Measurements from ENCODE around the gene HOXC13.

Gene HOXC13

DNA sequence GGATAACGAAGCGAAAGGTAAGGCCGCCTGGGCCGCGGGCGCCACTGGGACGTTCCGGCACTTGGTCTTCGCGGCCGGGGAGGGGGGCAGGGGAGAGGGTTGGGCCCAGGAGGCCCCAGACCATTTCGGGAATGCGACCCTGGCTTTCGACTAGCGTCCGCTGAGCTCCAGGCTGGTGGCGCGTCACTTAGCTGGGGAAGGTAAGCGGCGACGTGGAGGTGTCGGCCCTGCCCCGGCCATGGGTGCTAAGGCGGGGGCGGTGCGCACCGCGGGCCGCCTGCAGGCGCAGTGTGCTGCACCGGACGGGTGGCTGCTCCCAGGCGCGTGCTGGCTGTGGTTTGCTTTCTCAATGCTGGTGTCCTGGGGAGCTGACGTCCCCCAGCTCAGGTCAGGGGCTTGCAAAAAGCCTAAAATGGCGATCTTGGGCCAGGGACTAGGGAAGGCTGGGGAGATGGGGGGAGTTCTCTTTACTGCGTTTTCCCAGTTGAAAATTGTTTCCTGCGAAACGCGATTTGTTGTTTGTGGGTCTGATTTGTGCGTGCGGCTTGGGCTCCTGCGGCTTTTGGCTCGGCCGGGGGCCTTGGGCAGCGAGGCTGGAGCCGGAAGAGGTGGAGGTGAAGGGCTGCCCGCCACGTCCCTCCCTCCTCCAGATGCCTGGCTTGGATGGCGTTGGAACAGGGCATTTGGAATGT is 47.5 kb downstream of the HOXC13 start:
- Histone ChIP-seq H3K27ac (no peak overlapping the region), H3K9me3 (no peaks in the 10 kb centered on the region), H3K36me3 (no peaks in the 10 kb centered on the region), H3K4me3 (ENCODE audit: low read depth in 1 of 2, low read length in 1 of 2) (no peak overlapping the region), H3K4me1 (ENCODE audit: control insufficient read depth in 1 of 2, insufficient read depth in 1 of 2, low read depth in 1 of 2, low read length in 1 of 2) (peaks cover 17 to 31% of the 10 kb centered on the region in 2 experiments), H3K27me3 (peaks cover 100% of the 10 kb centered on the region)
- TF ChIP-seq, protein P1, sequence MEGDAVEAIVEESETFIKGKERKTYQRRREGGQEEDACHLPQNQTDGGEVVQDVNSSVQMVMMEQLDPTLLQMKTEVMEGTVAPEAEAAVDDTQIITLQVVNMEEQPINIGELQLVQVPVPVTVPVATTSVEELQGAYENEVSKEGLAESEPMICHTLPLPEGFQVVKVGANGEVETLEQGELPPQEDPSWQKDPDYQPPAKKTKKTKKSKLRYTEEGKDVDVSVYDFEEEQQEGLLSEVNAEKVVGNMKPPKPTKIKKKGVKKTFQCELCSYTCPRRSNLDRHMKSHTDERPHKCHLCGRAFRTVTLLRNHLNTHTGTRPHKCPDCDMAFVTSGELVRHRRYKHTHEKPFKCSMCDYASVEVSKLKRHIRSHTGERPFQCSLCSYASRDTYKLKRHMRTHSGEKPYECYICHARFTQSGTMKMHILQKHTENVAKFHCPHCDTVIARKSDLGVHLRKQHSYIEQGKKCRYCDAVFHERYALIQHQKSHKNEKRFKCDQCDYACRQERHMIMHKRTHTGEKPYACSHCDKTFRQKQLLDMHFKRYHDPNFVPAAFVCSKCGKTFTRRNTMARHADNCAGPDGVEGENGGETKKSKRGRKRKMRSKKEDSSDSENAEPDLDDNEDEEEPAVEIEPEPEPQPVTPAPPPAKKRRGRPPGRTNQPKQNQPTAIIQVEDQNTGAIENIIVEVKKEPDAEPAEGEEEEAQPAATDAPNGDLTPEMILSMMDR (IDR thresholded peaks at IDR 0.05) = no peak

DNA sequence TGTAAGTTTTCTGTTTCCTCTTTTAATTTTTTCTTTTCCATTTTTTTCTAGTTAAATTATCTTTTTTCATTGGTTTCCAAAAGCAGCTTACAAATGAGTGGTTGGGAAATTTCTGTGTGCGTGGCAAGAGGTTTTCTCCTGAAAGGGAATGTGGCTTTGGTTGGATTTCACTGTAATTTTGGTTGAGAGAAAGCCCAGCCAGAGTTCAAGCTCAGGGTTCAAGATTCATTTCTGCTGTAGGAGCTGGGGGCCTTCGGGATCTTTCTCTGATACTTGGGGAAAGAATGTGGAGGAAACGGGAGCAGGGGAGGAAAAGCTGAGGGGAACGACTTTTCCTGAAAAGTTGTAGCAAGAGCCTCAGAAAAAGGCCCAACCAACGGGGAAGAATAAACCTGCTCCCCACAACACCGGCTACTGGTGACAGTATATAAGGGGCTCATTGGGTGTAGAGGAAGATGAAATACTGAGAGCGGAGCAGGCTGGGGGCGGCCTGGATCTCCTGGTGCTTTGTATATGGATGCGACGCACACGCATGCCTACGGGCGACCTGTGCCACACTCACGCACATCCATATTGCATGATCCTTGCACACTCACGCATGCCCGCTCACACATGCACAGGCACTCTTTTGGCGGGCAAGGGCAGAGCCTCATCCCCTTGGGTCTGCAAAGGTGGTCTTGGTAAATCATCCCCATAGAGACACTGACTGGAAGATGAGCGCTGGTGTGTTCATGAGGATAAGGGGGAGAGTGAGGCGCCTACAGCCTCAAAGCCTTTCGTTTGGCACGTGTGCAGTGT is 48.3 kb downstream of the HOXC13 start:
- Histone ChIP-seq H3K4me3 (ENCODE audit: low read depth in 1 of 2, low read length in 1 of 2) (no peak overlapping the region), H3K9me3 (no peaks in the 10 kb centered on the region), H3K27ac (no peak overlapping the region), H3K36me3 (no peaks in the 10 kb centered on the region), H3K4me1 (ENCODE audit: control insufficient read depth in 1 of 2, insufficient read depth in 1 of 2, low read depth in 1 of 2, low read length in 1 of 2) (peaks cover 17 to 31% of the 10 kb centered on the region in 2 experiments), H3K27me3 (peaks cover 100% of the 10 kb centered on the region)
- TF ChIP-seq, protein P1 (IDR thresholded peaks at IDR 0.05) = no peak

GRCh38 chr12:53987787-53988230 is 49.2 kb downstream of the HOXC13 start:
- TF ChIP-seq, protein P1 (IDR thresholded peaks at IDR 0.05) = no peak
- H3K27me3 ChIP-seq = peaks cover 100% of the 10 kb centered on the region
- no peaks in the 10 kb centered on the region for H3K9me3 ChIP-seq
- H3K4me3 ChIP-seq (ENCODE audit: low read depth in 1 of 2, low read length in 1 of 2) = no peak overlapping the region
- no peak overlapping the region for H3K27ac ChIP-seq
- peaks cover 17 to 31% of the 10 kb centered on the region in 2 experiments for H3K4me1 ChIP-seq (ENCODE audit: control insufficient read depth in 1 of 2, insufficient read depth in 1 of 2, low read depth in 1 of 2, low read length in 1 of 2)
- no peaks in the 10 kb centered on the region for H3K36me3 ChIP-seq

- Histone ChIP-seq H3K4me3 (ENCODE audit: low read depth in 1 of 2, low read length in 1 of 2) (no peak overlapping the region), H3K27me3 (peaks cover 100% of the 10 kb centered on the region), H3K27ac (no peak overlapping the region), H3K4me1 (ENCODE audit: control insufficient read depth in 1 of 2, insufficient read depth in 1 of 2, low read depth in 1 of 2, low read length in 1 of 2) (peaks cover 17 to 25% of the 10 kb centered on the region in 2 experiments), H3K36me3 (no peaks in the 10 kb centered on the region), H3K9me3 (no peaks in the 10 kb centered on the region)
- TF ChIP-seq, protein P1 (IDR thresholded peaks at IDR 0.05) = no peak
Measured at GRCh38 chr12:53988541-53989226, 50.1 kb downstream of the HOXC13 start.

GRCh38 chr12:53989227-53990113 is 50.8 kb downstream of the HOXC13 start:
- Histone ChIP-seq H3K9me3 (no peaks in the 10 kb centered on the region), H3K27me3 (peaks cover 100% of the 10 kb centered on the region), H3K4me1 (ENCODE audit: control insufficient read depth in 1 of 2, insufficient read depth in 1 of 2, low read depth in 1 of 2, low read length in 1 of 2) (peaks cover 11 to 20% of the 10 kb centered on the region in 2 experiments), H3K36me3 (no peaks in the 10 kb centered on the region), H3K4me3 (ENCODE audit: low read depth in 1 of 2, low read length in 1 of 2) (no peak overlapping the region), H3K27ac (no peak overlapping the region)
- TF ChIP-seq, protein P1 (IDR thresholded peaks at IDR 0.05) = no peak
